NCI-H510A treated with DMSO at 0.1 percent for 48 hours (cell line): ENCODE measurements around the gene DEGS2.

Experiments used
- DNase-seq: peaks from one replicate; lab custom pipeline; 2025; lab: John Stamatoyannopoulos, UW

The DEGS2 gene

DNA sequence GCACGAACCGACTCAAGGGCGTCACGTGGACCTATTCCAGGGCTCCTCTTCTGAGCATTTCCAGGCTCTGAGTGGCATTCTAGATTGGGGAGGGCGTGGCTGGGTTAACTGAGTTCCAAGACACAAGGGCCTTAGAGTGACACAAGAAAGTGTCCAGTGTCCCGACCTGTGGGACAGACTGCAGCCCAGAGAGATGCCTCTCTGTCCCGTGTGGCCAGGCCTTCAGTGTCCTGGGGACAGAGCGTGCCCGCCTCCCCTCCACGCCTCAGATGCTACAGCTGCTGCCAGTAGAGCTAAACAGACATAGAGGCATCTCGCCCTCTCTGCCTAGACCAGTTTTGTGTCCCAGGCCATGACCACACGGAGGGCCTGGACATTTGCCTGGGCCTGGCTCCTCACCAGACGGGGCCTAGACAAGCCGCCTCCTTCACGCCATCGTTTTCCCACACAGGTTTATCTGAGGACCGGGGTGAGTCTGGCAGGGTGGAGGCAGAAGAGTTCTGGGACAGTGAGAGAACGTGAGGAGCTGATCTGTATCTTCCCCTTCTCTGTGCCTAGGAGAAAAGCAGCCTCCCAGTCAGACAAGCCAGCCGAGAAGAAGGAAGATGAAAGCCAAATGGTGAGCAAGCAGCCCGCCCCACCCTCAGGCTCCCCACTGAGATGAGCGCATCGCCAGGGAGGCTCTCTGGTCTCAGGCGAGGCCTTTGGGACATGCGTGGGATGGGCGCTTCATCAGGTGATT, 27.1 kb downstream of the DEGS2 start:
- no peak for DNase-seq

DNA sequence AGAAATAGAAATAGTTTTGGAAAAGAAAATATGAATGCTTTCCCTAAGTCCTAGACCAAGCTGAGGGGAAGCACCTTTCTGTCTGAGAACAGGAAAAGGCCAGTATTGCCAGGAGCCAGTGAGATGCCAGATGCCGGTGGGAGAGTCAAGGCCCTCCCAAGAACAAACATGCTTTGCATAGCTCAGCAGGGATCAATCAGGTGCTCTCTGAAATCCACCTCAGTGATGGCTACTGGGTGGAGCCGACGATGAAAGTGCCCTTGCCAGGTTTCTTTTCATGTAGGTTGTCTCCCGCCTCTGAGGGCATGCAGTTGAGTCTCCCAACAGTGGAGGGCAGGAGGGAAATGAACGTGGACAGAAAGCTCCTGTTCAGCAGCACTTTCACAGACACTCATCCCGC, 28.3 kb downstream of the DEGS2 start:
- DNase-seq = peak; percentile 54

DNA sequence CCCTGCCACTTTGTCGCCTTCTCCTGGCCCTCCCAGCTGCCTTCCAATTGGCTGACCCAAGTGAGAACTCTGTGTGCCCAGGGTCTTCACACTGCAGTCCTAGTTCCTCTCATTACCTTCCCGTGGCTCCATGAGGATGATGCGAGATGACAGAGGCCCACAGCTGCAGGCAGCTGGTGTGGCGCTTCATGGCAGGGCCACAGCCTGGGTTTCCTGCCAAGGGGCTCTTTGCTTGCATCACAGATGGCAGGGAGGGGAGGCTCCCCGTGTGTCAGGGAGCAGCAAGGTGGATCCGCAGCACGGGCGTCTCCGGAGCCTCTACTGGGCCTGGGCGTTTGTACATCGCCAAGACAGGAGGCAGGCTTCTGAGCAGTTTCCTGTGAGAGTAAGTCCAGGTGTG, 28.9 kb downstream of the DEGS2 start:
- DNase-seq = no peak

DNA sequence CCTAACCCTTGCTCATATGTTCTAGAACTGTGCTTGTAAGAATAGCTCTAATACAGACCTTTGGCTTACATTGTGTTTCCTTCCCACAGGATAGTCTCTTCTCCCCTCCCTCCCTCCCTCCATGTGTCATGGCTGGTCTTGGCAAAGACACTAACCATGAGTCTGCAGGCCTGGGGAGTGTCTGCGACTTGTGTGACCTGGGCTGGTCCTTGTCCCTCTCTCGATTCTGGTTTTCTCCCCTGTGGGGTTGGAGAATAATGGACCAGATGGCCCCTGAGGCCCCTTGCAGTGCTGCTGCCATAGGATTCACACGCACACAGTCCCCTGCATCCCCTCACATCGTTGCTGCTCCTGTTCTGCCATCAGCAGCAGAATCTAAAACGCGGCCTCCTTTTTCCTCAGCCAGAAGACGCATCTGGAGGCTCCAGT, 30.3 kb downstream of the DEGS2 start:
- DNase-seq = no peak

DNA sequence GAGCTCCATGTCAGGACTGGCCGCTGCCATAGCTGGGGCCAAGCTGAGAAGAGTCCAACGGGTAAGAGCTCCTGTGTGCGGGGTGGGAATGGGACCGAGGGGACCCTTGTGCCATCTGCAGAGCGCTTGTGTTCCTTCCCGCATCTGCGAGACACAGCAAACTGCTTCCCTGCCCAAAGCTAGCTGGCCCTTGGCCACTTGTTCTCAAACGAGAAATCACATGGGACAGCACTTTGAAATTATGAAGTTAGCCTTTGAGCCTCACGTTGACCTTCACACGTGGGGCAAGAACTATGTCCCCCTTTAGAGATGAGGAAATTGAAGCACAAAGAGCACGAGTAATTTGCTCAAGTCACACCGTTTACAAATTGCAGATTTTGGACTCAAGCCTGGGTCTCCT, 30.8 kb downstream of the DEGS2 start:
- no peak for DNase-seq

DNA sequence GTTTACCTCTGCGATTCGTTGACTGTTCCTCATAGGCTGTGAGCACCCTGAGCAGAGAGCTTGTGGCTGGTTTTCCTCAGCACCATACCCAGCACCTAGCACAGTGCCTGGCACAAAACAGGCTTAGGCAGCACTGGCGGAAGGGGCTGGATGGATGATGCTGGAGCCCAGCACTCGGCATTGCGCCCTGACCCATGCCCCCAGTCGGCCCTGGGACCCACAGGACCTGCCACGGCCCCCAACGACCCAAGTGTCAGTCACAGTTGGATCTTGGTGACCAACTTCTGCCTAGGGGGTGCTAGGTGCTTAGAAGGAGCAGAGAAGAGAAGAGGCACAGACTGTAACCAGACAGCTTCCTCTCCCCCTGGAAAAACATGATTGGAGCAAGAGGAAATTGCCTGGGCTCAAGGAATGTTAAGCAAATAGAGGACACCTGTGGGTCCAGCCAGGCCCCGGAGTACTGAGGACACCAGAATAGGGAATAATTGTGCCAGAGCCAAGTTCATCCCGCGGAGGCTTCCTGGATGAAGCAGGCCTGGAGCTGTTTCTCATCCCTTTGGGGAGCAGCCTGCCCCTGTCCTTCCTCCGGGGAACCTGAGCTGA, 31.5 kb downstream of the DEGS2 start:
- no peak for DNase-seq

DNA sequence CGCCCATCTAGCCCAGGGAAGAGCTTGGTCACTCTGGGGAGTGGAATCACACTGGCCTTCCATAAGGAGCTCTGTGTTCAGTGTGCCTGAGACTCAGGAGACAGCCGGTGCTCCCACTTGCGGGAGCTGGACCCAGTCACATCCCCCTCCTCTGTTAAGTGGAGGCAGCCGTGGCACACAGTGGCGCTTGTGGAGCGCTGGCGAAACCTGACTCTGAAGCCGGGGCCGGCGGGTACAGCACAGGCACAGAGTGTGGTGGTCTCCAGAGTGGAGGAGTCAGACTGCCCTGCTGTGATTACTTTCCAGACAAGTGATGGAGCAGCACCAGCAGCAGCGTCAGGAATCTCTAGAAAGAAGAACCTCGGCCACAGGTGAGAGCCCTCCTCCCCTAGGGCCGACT, 33.0 kb downstream of the DEGS2 start:
- DNase-seq = no peak

DNA sequence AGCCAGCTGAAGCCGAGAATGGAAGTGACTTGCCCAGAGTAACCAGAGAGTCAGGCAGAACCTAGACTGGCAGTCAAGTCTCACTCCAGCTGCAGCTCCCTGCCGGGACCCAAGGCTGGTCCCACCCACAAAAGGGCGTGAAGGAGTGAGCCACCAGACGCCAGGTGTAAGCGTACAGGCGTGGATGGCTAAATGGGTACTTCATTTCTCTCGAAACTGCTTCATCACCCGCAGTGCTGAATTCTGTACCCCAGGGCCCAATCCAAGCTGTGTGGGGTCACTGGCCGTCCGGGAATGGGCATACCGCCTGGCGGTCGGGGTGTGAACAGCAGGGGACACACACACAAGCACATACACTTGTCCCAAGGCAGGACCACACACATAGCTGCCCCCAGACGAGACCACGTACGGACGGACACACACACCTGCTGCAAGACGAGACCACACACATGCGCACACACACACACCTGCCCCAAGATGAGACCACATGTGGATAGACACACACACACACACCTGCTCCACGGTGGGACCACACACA, 34.8 kb downstream of the DEGS2 start:
- peak; percentile 32 for DNase-seq

DNA sequence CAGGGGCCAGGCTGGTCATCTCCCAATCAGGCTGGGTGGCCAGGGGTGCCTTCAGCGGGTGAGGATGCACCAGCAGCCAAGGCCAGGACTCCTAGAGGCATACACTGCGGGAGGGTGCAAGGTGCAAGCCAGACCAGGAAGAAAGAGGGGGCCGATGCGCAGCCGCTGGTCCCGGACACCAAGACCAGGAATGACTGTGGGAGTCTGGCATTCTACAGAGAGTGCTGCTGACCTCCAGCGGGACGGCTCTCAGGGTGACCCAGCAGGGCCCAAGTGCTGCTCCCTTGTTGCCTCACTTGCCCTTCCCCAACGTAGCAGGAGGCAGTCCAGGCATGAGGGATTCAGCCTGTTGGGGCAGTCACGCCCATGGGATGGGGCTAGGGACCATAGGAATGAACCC, 35.8 kb downstream of the DEGS2 start:
- DNase-seq = no peak

DNA sequence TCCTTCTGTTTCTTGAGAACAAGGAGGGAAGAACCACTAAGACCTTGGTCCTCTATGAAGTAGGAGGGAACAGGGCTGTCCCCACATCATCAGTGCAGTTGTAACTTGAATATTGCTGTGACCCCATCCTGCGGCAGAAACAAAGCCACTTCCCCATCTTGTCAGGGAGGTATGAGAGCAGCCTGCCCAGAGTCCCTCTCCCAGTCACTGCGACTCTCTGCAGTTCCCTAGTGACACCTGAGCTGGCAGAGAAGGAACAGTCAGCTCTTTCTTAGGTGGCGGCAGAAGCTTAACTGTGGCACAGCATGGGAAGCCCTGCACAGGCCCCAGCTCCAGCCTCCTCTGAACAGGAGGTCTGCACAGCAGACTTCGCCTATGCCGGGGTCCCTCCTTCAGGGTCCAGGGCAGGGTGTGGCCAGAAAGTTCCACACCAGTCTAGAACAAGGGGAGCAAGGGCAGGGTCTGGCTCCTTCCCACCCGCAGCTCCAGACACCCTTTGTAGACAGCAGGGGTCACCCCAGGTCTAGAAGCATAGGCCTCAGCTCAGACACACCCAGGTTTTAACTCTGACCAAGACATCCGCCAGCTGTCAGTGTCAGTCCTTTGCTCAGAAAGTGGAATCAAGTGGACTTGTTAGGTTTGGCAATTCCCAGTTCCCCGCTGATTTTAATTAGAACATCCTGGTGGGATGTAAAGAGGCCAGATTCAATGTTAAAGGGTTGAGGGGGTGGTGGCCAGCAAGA, 36.8 kb downstream of the DEGS2 start:
- DNase-seq = no peak

DNA sequence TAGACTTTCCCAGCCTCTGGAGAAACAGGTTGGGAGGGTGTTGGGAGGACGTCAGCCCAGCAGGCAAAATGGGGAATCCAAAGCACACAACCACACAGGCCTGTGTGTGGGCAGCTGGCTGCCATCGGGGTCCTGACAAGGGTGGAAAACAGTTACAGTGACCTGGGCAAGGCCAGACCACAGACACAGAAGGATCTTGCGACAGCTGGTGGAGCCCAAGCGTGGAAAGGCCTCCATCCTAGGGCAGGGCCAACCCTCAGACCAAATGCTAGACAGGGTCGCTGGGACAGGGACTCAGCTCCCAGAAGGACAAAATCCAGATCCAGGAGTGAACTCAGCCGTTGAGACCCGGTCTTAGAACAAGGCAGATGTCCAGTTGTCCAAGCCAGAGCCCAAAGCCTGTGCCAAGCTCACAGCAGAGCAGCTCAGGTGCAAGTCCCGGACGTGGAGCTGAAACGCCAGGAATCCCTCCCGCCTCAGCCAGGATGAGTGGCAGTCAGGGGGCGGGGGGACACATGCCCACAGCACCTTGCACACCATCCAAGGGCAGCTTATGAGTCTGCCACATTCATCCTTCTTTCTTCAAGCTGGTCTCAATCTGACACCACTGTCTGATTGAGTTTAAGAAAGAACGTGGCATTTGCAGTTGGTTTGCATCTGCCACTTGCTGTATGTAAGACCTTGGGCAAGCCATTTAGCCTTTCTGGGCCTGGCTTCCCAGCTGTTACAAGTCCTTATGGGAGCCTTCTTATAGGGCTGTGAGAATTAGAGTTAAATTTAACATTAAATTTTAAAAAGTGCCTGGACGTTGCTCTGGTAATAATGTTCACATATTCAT, 37.6 kb downstream of the DEGS2 start:
- DNase-seq = no peak

DNA sequence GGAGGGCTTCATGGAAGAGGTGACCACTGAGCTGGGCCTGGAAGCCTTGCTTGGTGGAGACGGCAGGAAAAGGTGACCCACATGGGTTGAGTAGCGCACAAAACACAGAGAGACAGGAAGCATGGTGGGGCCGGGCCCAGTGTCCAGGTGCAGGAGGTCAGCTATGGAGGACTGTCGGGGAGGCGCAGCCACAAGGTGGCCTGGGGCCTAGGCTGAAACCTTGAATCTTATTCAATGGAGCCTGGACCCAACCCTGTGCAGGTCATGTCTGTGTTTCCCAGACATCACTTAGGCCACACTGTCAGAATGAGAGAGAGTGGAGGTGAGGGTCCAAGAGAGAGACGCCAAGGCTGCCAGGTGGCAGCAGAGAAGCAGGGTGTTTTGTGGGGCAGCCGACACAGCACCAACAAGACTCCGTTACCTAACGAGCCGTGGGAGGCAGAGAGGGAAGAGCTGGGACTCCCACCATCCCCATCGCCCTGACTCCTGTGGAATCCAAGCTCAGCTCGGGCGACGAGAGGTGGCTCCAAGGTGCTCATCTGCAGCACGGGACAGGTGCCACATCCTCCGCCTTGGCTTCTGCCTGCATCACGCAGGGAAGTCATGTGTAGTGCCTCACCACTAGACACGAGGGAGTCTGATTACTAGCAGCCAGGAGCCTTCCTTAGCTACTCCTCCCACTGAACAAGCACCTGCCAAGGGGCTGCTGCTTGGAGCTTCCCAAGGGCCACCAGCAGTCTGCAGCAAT, 38.7 kb downstream of the DEGS2 start:
- no peak for DNase-seq

DNA sequence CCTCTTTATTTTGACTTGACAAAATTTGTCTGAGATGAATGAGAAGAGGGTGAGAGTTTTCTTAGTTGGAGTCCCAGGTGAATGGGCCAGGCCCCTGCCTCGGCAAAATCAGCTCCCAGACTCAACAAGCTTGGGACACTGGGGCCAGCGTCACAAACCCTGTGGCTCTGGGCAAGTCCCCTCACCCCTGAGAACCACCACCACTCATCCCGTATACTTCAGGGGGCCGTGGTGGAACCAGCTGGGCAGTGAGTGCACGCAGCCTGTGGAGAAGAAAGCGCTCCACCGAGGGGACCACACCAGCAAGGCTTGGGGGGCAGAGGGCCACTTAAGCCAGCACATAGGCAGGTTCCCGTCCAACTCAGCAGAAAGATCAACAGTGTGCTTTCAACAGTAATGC, 40.2 kb downstream of the DEGS2 start:
- no peak for DNase-seq

DNA sequence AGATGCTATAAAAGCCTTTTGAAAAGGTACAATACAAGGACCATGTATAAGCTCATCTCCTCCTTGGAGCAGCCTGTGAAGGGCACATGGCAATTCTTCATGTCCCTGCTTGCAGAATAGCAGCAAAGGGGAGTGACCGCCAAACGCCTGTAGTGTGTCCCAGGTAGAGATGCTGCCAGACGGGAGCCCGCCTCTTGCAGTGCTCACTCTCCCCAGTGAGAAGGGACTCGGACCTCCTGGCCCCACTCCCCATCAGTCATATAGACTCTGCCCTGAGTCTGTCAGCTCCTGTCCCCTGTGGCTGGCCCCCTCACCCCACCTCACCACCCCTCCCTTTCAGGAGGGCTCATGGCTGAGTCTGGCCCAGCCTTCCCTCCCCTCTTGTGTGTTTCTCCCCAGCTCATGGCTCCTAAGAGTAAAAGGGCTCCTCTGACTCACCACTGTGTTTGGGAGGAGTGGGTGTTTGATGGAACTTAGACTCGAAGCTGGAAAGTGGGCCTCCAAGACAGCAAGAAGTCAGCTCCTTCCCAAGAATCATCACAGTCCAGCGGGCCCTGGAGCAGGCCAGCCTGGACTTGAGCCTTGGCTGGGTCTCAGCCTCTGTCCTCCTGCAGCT, 40.9 kb downstream of the DEGS2 start:
- DNase-seq = no peak

DNA sequence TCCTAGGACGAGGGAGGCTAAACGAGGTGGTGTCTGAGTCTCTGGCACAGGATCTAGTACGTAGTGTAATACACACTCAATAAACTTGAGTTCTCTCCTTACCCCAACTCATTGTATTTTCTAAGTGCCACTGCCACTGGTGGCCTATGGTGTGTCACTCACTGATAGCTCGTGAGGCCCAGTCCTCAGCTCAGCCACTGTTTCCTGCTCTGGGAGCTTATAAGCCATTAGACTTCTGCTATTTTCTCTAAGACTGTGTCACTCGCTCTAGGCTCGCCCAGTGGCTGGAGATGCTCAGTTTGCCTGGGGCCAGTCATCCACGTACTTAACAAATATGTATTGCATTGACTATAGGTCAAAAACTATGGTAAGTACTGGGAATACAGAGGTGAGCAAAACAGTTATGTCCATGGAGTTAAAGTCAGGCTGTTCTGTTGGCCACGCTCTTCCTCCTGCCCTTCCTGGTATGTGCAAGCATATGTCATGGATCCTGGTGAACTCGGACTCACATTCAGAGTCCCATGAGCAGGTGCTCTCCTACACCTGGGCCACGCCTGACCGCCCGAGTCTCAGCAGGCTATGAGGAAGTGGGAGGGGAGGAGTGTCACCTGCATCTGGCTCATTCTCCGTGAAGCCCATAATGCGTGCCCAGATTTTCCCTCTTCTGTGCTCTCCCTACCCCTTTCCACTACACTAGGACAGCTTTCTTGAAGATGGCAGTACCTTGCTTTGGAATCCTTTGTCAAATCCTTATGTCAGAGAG, 41.6 kb downstream of the DEGS2 start:
- peak; percentile 45 for DNase-seq

DNA sequence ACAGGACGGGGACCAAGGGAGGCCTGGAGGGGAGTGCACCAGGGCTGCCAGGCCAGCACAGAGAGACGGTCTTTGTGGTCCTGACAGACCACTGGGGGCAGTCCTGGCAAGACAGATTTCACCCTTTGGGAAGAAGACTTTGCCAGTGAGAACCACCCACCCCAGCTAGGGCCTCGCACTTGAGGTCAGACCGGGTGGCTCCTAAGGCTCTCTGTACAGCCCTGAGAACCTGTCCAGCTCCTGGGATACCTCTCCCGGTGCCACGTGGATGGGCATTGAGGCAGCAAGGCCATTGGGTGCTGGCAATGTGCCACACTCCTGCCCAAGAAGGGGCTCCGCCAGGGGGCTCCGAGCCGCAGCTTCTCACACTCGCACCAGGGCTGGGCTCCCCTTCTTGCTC, 42.4 kb downstream of the DEGS2 start:
- DNase-seq = no peak

DNA sequence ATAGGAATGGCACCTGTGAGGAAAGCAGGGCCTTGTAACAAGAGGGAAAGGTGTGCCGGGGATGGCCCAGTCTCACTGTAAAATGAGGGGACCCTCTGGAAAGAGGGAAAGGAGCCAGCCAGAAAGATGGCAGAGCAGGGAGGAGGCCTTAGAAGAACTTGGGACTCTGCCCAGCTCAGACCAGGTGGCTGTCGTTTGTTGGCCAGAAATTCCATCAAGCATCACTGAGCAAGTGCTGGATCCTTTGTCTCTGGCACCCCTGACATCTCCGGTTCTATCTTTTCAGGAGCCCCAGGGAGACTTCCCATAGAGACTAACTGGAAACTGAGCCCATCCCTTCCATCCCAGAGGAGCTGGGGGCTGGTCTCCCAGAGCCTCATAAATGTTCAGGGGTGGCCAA, 43.3 kb downstream of the DEGS2 start:
- no peak for DNase-seq

DNA sequence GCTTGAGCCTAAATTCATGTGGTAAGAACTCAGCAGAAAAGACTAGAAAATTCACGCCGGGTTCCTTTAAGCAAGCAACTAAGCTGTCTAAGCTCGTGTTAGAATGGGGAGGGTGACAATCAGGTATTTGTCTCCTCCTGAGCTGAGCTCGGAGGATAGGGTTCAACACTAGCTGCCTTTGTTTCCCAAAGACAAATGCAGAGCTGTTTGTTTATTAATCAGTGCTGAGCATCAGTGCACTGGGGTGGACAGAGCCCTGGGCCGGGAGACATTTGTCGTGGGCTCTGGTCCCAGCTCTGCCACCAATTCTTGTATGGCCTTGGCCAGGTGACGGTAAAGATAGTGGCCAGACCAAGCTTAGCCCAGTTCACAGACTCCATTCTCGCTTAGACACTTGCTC, 43.7 kb downstream of the DEGS2 start:
- no peak for DNase-seq

DNA sequence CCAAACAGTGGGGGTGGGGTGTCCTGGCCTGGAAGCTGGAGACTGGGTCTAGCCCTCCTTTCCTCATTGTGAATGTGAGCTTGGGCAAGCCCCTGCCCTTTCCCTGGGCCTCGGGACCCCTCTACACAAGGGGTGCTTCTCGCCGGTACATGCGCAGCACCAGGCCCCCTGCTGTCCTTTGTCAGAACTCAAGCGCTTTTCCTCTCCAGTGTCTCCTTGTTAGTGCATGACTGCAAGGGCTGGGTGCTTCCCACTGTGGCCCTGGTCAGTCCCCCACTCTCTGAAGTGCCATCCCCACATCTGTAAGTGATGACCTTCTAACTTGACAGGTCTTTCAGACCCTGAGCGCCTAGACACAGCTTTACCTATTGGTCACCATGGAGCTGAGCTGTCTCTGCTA, 44.2 kb downstream of the DEGS2 start:
- no peak for DNase-seq

DNA sequence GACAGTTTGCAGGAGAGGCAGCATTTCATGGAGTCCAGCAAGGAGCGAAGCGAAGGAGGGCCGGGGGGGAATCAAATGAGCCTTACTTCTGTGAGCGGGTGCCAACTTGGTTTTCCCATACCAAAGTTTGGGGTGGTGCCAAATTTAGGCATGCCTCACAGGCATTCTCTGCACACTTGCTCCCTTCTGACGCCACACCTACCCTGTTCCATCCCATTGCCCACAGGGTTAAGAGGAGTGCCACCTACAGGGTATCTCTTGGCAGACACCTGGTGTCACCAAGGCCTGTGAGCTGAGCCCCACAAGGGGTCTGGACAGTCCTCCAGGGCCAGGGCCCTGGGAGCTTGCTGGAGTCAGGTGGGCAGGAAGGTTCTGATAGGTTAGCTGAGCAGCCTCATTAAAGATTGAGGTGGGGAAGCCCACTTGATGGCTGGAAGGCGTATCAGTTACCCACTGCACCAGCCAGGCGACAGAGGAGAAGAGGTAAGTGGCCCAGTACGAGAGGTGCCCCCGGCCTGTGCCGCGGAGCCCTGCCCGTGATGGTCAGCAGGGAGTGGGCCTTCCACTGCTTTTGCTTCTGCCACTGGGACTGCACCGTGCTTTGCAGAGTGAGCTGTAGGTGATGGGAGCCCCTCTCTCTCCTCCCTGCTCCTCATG, 45.2 kb downstream of the DEGS2 start:
- no peak for DNase-seq
